Endothelial cell of hepatic sinusoid (primary cell): Measurements from ENCODE around the gene DNMT3A.
"Not testable (repeated sequence)": the region's sequence is repeated elsewhere in the genome, so short reads cannot be mapped to it uniquely, and the experiment has no call there.

ENCODE experiments used
- in situ Hi-C: cut with HindIII; loops from 2 replicates; pipeline ENCODE4 v1.10.0; 2017; ENCODE audit warnings: low sequenced_read_pairs

The DNMT3A gene

GRCh38 chr2:25220313-25220712, 121.4 kb downstream of the DNMT3A start:
- in situ Hi-C loops, result no loop called here

- in situ Hi-C loops, result no loop called here
These were observed 122.1 kb downstream of the DNMT3A start for GRCh38 chr2:25219621-25220020.

GRCh38 chr2:25218100-25218499, 123.6 kb downstream of the DNMT3A start:
- in situ Hi-C loops, result no loop called here

GRCh38 chr2:25215948-25216679, 125.6 kb downstream of the DNMT3A start:
- in situ Hi-C loops, result no loop called here

GRCh38 chr2:25215232-25215631, 126.5 kb downstream of the DNMT3A start:
- in situ Hi-C loops, result no loop called here

- in situ Hi-C loops, result no loop called here
These were observed 128.5 kb downstream of the DNMT3A start for GRCh38 chr2:25213229-25213628.

DNA sequence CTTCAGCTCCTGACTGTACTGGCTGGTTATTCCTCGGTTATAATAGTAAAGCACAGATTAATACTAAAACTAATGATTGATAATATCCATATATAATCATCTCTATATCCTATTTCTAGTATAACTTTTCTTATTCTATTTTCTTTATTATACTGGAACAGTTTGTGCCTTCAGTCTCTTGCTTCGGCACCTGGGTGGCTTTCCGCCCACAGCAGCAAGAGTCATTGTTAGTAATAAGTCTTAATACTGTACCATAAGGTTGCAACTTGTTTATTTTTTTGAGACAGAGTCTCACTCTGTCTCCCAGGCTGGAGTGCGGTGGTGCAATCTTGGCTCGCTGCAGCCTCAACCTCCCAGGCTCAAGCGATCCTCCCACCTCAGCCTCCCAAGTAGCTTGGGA, 130.8 kb downstream of the DNMT3A start:
- in situ Hi-C loops, result not testable (repeated sequence)

GRCh38 chr2:25207078-25207545, 134.6 kb downstream of the DNMT3A start:
- in situ Hi-C loops, result loop anchor here (5.0 kb wide), 1 partner anchor 45 kb away; no protein-coding TSS in a partner anchor

DNA sequence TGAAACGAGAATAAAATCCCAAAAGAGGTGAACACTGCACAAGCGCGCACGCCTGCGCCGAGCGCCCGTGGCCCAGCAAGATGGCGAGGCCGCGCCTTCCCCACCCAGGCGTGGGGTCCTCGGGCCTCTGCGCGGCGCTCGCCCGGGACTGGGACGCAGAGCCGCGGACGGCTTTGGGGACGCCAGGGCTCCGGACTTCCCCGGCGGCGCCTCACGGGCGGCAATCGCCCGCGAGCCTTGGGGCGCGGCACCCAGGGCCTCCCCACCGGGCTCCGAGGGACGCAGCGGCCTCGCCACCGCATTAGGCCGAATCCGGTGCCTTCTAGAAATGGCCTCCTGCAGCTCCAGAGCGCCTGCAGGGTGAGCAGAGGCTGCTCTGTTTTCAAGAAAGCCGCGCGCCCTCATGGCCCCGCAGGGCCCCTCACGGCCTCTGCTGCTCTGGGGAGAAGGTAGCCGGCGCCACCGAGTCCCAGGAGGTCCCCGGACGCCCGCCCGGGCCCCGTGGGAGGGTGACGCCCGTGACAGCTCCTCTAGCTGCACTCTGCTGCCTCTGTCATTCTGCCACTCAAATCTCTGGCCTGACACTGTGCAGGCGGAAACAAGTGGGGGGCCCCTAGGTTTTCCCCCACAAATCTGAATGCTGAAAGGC, 137.4 kb downstream of the DNMT3A start:
- in situ Hi-C loops, result no loop called here

- in situ Hi-C loops, result no loop called here
These were observed 139.4 kb downstream of the DNMT3A start for GRCh38 chr2:25202275-25202674.

DNA sequence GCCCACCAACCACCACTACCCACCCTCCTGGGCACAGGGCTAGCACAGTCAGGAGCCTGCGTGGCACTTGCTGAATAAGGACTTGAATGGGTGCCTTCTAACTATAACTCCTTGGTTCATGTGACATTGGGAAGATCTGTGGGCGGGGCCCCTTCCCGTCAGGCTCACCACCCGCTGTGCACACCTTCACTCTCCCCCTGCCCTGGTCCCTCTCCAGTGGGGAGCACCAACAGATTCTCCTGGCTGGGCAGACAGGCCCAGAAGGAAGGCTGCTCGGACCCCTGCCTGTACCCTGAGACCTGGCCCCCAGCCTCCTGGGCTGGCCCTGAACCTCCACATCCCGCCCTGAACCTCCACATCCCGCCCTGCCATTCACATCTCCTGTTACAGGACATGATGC, 139.9 kb downstream of the DNMT3A start:
- in situ Hi-C loops, result no loop called here

DNA sequence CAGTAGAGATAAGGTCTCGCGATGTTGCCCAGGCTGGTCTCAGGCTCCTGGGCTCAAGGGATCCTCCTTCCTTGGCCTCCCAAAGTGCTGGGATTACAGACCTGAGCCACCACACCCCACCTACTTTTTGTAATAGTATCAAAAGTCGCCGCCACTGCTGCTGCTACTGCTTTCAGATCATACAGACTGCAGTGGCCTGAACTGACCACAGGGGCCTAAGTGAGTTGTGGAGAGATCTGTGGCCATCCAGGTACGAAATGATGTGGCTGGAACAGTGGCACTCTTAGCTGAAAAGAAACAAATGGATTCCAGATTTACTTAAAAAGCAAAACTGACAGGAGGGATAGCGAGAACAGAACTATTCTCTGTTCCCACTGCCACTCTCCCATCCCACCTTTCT, 140.5 kb downstream of the DNMT3A start:
- in situ Hi-C loops, result no loop called here

- in situ Hi-C loops, result no loop called here
These were observed 143.1 kb downstream of the DNMT3A start for GRCh38 chr2:25198576-25198975.

DNA sequence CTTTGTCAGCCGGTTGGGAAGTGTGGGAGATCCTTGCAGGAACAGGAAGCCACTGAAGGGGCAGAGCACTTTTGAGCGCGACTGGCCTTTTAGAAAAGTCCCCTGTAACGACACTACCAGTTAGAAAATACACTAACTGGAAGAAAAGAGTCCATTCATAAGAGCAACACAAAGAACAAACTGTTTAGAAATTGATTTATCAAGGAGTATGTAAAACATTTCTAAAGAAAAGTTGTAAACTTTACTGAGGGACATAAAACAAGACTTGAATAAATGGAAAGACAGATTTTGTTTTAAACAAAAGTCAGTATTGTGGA, 143.6 kb downstream of the DNMT3A start:
- in situ Hi-C loops, result no loop called here

- in situ Hi-C loops, result no loop called here
These were observed 144.2 kb downstream of the DNMT3A start for GRCh38 chr2:25197336-25198208.

DNA sequence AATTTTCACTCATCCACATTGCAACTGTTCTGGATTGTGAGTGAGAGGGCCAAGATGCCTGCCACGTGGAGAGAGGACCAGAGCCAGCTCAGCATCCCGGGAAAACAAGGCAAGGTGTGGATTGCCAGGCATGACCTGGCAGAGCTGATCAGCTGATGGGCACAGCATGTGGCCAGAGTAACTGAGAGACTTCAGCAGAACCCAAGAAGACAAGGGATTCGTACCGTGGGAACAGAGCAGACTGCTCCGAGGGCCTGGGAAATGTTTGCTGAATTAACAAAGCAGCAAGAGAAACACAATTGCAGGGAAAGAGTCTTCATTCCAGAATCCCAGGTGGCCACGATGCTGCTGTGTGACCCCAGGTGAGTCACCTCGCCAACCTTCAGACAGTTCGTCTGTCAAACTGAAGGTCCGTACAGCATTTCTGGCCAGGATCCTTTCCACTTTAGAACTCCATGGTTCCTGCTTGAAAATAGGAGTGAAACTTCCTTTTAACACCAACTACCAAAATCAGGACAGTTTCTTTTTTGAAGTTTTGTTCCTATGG, 147.1 kb downstream of the DNMT3A start:
- in situ Hi-C loops, result no loop called here

DNA sequence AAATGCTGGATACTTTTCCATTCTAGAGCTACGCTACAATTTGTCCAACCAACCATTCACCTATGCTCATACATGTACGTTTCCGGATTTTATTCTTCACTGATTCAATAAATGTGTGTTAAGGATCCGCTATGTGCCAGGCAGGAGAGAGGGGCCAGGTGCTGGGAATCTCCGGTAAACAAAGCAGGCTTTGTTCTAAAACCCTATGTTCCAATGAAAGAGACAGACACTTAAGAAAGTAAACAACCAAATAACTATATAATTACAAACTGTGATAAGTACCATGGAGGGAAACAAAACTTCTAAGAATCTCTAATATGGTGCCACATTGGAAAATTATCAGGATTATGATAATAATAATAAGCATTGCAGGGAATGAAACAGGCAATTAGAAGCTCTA, 151.2 kb downstream of the DNMT3A start:
- in situ Hi-C loops, result no loop called here

GRCh38 chr2:25188405-25188804, 153.3 kb downstream of the DNMT3A start:
- in situ Hi-C loops, result no loop called here

DNA sequence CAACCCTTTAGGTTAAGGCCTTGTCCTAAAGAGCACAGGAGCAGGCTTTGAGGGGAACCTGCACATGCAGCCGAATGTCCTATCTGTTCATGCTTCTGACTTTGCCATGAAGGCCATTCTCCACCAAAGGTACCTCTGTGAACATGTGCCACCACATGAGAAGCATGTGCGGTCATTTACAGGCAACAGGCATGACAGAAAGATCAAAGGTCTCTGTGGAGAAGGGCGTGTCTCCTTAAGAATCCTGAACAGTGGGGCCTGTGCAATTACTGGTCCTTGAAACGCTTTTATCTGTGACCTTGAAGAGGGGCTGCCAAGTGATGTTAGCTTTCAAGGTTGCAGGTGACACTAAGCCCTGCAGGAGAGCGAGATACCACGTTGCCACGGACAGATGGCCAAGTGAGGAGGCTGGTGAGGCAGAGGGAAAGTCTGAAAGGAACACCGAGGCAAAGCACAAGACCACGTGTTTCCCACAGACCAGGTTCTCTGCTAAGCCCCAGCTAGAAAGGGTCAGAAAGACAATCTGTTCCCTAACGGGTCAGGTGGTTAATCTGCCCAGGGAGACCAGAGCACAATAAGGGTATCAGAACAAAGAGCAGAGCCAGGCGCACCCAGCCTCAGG, 153.9 kb downstream of the DNMT3A start:
- in situ Hi-C loops, result no loop called here

- in situ Hi-C loops, result no loop called here
These were observed 157.5 kb downstream of the DNMT3A start for GRCh38 chr2:25184254-25184653.

GRCh38 chr2:25178976-25179375, 162.7 kb downstream of the DNMT3A start:
- in situ Hi-C loops, result no loop called here
